GM19023 (cell line): ENCODE results near the gene FEN1.

Source experiments
- ATAC-seq: cut with Tn5 transposase; IDR thresholded peaks from one replicate; pipeline ENCODE4 v1.9.1; 2021; ENCODE audit warnings: mild to moderate bottlenecking, moderate library complexity; ENCODE audit not compliant: unreplicated experiment

Gene FEN1

GRCh38 chr11:61815790-61816735 is 23.4 kb downstream of the FEN1 start:
- peak; percentile 33 for ATAC-seq

GRCh38 chr11:61816736-61817455 is 24.2 kb downstream of the FEN1 start, which contains the start of gene FADS1:
Gene FADS1 (minus strand): TSS chr11:61817003. CDS start chr11:61816929, 74 bp downstream.
- peak; percentile 46 for ATAC-seq

GRCh38 chr11:61817471-61818202 is 24.9 kb downstream of the FEN1 start:
- no peak for ATAC-seq

- no peak for ATAC-seq
These were observed 27.5 kb downstream of the FEN1 start for GRCh38 chr11:61820174-61820573.

GRCh38 chr11:61826930-61827570 is 34.3 kb downstream of the FEN1 start:
- ATAC-seq = peak; percentile 1

GRCh38 chr11:61827571-61828378 is 35.1 kb downstream of the FEN1 start, which contains the start of gene FADS2:
Gene FADS2 (plus strand): TSS chr11:61828300. CDS start chr11:61828391, 91 bp downstream.
- peak; percentile 64 for ATAC-seq

GRCh38 chr11:61828379-61828628 is 35.6 kb downstream of the FEN1 start:
- peak; percentile 5 for ATAC-seq

GRCh38 chr11:61828629-61829407 is 36.1 kb downstream of the FEN1 start:
- peak; percentile 42 for ATAC-seq

GRCh38 chr11:61829806-61830205 is 37.1 kb downstream of the FEN1 start:
- ATAC-seq = no peak

- ATAC-seq = no peak
These were observed 37.8 kb downstream of the FEN1 start for GRCh38 chr11:61830237-61831105.

- no peak for ATAC-seq
These were observed 39.5 kb downstream of the FEN1 start for GRCh38 chr11:61832207-61832606.

GRCh38 chr11:61832754-61833153 is 40.0 kb downstream of the FEN1 start:
- no peak for ATAC-seq

- ATAC-seq = no peak
These were observed 40.8 kb downstream of the FEN1 start for GRCh38 chr11:61833471-61833870.

- ATAC-seq = no peak
These were observed 41.2 kb downstream of the FEN1 start for GRCh38 chr11:61833926-61834277.

GRCh38 chr11:61834278-61835048 is 41.8 kb downstream of the FEN1 start:
- peak; percentile 94 for ATAC-seq

- no peak for ATAC-seq
These were observed 43.5 kb downstream of the FEN1 start for GRCh38 chr11:61836193-61836592.

GRCh38 chr11:61837411-61838005 is 44.8 kb downstream of the FEN1 start:
- ATAC-seq = no peak
